GM10266 (cell line): ENCODE data around the gene CYSTM1.

Experiments
- DNase-seq: peaks from one replicate; pipeline ENCODE4 v3.0.0; 2012; ENCODE audit errors: extremely low spot score
- TF ChIP-seq, protein P1 (sequence below): IDR thresholded peaks from 2 replicates; pipeline ENCODE4 v1.5.1; 2012; ENCODE audit warnings: mild to moderate bottlenecking, low read depth; ENCODE audit not compliant: control insufficient read depth, insufficient read depth; ENCODE audit errors: missing control alignments

Gene CYSTM1

DNA sequence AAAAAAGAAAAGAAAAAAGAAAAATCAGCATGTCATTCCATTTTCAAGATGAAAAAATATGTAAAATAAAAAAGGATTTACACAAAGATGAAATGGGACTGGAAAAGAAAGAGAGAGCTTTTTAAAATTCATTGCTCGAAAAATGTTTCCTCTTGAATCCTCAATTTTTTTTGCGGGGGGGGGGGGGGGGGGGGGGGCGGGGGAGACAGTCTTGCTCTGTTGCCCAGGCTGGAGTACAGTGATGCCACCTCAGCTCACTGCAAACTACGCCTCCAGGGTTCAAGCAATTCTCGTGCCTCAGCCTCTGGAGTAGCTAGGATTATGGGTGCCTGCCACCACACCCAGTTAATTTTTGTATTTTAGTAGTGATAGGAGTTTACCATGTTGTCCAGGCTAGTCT, 111.4 kb downstream of the CYSTM1 start:
- TF ChIP-seq, protein P1, sequence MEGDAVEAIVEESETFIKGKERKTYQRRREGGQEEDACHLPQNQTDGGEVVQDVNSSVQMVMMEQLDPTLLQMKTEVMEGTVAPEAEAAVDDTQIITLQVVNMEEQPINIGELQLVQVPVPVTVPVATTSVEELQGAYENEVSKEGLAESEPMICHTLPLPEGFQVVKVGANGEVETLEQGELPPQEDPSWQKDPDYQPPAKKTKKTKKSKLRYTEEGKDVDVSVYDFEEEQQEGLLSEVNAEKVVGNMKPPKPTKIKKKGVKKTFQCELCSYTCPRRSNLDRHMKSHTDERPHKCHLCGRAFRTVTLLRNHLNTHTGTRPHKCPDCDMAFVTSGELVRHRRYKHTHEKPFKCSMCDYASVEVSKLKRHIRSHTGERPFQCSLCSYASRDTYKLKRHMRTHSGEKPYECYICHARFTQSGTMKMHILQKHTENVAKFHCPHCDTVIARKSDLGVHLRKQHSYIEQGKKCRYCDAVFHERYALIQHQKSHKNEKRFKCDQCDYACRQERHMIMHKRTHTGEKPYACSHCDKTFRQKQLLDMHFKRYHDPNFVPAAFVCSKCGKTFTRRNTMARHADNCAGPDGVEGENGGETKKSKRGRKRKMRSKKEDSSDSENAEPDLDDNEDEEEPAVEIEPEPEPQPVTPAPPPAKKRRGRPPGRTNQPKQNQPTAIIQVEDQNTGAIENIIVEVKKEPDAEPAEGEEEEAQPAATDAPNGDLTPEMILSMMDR, result no peak
- DNase-seq, result no peak

DNA sequence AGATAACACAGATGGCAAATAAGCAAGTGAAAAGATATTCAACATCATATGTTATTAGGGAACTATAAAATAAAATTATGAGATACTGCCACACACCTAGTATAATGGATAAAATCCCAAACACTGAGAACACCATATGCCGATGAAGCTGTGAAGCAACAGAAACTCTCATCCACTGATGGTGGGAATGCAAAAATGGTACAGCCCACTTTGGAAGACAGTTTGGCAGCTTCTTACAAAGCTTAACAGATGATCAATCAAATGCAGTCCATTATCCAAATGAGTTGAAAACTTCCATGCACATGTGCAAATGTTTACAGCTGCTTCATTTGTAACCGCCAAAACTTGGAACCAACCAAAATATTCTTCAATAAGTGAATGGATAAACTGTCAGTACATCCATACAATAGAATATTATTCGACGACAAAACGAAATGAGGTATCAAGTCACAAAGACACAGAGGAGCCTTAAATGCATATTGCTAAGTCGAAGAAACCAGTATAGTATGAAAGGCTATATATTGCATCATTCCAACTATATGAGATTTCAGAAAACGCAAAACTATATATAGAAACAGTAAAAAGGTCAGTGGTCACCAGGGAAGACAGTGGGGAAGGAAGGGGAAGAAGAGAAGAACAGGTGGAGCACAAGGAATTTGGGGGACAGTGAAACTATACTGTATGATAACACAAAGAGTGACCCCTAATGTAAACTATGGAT, 113.0 kb downstream of the CYSTM1 start:
- TF ChIP-seq, protein P1, result no peak
- DNase-seq, result no peak

DNA sequence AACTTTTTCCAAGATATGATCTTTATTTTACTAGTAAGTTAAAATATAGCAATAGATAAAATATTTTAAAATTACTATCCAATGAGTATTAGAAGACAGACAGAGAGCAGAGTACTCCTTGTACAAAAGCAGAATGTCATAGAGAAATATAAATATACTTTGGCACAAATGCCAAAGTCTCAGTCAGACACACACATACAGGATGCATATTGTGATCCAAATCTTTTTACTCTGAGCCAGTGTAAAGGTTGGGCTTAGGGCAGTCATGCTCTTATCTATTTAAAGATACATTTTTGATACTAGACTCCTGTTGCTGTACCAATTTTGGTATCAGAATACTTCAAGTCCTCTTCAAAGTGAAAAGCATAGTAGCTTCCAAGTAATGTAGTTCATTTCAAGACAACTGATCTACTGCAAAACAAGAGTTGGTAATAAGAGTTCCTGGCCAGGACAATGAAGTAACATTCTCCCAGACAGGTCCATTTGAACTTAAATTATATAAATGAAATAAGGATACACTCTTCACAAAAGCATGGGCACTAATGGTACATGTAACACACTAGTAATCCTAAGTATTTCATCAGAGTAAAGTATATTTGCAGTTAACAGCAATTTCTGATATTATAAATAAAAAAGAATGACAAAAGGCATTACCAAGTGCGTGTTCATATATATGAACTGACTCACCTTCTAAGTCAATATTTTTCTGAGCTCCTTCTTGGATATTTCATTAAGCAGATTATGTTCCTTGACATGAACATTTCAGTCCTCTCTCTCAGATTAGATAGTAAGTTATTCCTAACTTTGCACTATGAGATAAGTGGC, 117.4 kb downstream of the CYSTM1 start:
- TF ChIP-seq, protein P1, result no peak
- DNase-seq, result no peak
